ENCODE data around the gene C12orf42.

DNA sequence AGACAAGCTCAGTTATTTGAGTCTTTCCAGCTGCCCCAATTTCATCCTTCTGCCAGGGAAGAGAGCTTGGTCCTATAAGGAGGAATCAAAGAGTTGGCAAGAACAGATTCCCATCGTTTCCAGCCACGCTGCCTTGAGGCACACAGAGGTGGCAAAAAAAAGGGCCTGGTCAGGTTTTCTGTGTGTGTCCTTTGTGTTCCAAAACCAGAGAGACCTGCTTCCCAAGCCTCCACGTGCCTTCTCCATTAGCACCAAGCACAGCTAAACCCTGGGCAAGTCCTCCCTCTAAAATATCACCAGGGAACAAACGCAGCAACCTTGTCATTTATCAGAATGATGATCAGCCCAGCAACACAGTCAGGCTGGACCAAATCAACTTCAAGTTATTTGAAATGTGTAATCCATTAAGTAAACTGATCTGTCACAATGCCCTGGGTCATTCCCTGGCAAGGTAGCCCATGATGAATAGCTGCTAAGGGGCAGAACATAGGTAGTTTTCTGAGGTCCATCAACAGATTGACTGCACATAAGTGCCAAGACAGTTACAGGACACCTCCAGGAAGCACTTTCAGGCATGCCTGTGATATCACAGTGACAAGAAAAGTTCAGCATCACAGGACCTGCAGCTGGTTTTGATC, 28.6 kb upstream of the C12orf42 start:
- TF ChIP-seq POLR2A (IDR thresholded peaks at IDR 0.05), result no peak
- TF ChIP-seq, protein P1, sequence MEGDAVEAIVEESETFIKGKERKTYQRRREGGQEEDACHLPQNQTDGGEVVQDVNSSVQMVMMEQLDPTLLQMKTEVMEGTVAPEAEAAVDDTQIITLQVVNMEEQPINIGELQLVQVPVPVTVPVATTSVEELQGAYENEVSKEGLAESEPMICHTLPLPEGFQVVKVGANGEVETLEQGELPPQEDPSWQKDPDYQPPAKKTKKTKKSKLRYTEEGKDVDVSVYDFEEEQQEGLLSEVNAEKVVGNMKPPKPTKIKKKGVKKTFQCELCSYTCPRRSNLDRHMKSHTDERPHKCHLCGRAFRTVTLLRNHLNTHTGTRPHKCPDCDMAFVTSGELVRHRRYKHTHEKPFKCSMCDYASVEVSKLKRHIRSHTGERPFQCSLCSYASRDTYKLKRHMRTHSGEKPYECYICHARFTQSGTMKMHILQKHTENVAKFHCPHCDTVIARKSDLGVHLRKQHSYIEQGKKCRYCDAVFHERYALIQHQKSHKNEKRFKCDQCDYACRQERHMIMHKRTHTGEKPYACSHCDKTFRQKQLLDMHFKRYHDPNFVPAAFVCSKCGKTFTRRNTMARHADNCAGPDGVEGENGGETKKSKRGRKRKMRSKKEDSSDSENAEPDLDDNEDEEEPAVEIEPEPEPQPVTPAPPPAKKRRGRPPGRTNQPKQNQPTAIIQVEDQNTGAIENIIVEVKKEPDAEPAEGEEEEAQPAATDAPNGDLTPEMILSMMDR (IDR thresholded peaks at IDR 0.05), result no peak

Data from lower leg skin (tissue), 3 donors.